Measurements from ENCODE around the gene SLC22A13.
"Not testable (repeated sequence)": the region's sequence is repeated elsewhere in the genome, so short reads cannot be mapped to it uniquely, and the experiment has no call there.

Gene SLC22A13

GRCh38 chr3:38264353-38264771 lies 1.2 kb upstream of the SLC22A13 start:
- DNase-seq (ENCODE audit: low read depth in 3 of 3): no peak

- DNase-seq (ENCODE audit: low read depth in 3 of 3): no peak
These were observed 833 bp upstream of the SLC22A13 start for GRCh38 chr3:38264779-38265178.

GRCh38 chr3:38266810-38267209 lies 1.2 kb downstream of the SLC22A13 start:
- DNase-seq (ENCODE audit: low read depth in 3 of 3): no peak

- DNase-seq (ENCODE audit: low read depth in 3 of 3): no peak
These were observed 2.0 kb downstream of the SLC22A13 start for GRCh38 chr3:38267662-38268061.

- DNase-seq (ENCODE audit: low read depth in 3 of 3): no peak
These were observed 2.5 kb downstream of the SLC22A13 start for GRCh38 chr3:38268087-38268486.

- no peak for DNase-seq (ENCODE audit: low read depth in 3 of 3)
These were observed 2.9 kb downstream of the SLC22A13 start for GRCh38 chr3:38268522-38268921.

- DNase-seq (ENCODE audit: low read depth in 3 of 3): no peak
These were observed 5.0 kb downstream of the SLC22A13 start for GRCh38 chr3:38270606-38271005.

- DNase-seq (ENCODE audit: low read depth in 3 of 3): no peak
These were observed 5.9 kb downstream of the SLC22A13 start for GRCh38 chr3:38271553-38271952.

GRCh38 chr3:38274864-38275649 lies 9.4 kb downstream of the SLC22A13 start:
- no peak for DNase-seq (ENCODE audit: low read depth in 3 of 3)

- DNase-seq (ENCODE audit: low read depth in 3 of 3): no peak
These were observed 10.0 kb downstream of the SLC22A13 start for GRCh38 chr3:38275658-38276057.

- no peak for DNase-seq (ENCODE audit: low read depth in 3 of 3)
These were observed 10.7 kb downstream of the SLC22A13 start for GRCh38 chr3:38276081-38276916.

- DNase-seq (ENCODE audit: low read depth in 3 of 3): no peak
These were observed 11.5 kb downstream of the SLC22A13 start for GRCh38 chr3:38276917-38277630.

- DNase-seq (ENCODE audit: low read depth in 3 of 3): no peak
These were observed 13.2 kb downstream of the SLC22A13 start for GRCh38 chr3:38278841-38279240.

GRCh38 chr3:38281895-38282686 lies 16.5 kb downstream of the SLC22A13 start, which contains the start of gene SLC22A14:
Gene SLC22A14, plus strand, starts transcription at chr3:38282294. Its CDS starts 23,733 bp downstream, at chr3:38306027.
- no peak for DNase-seq (ENCODE audit: low read depth in 3 of 3)

- DNase-seq (ENCODE audit: low read depth in 3 of 3): no peak
These were observed 18.5 kb downstream of the SLC22A13 start for GRCh38 chr3:38283810-38284755.

GRCh38 chr3:38284756-38285150 lies 19.1 kb downstream of the SLC22A13 start:
- DNase-seq (ENCODE audit: low read depth in 3 of 3): no peak

- DNase-seq (ENCODE audit: low read depth in 3 of 3): not testable (repeated sequence)
These were observed 23.9 kb downstream of the SLC22A13 start for GRCh38 chr3:38289286-38290217.

- not testable (repeated sequence) for DNase-seq (ENCODE audit: low read depth in 3 of 3)
These were observed 31.4 kb downstream of the SLC22A13 start for GRCh38 chr3:38297053-38297452.

- no peak for DNase-seq (ENCODE audit: low read depth in 3 of 3)
These were observed 31.9 kb downstream of the SLC22A13 start for GRCh38 chr3:38297537-38297936.

Data from stimulated activated CD4-positive, alpha-beta T cell treated with anti-CD3 and anti-CD28 coated beads, TNF-alpha, amount 100 ng/mL, for 48 hours (primary cell).